ENCODE data around the gene CCL8. TPM values are rescaled to one million over a fixed set of nuclear protein-coding genes. Genes with fewer than 3 reads are reported as not detected.

CCL8 gene
- polyA plus RNA-seq, 1 of the 3 experiments (the other 2 are of a cell fraction) = not detected

DNA sequence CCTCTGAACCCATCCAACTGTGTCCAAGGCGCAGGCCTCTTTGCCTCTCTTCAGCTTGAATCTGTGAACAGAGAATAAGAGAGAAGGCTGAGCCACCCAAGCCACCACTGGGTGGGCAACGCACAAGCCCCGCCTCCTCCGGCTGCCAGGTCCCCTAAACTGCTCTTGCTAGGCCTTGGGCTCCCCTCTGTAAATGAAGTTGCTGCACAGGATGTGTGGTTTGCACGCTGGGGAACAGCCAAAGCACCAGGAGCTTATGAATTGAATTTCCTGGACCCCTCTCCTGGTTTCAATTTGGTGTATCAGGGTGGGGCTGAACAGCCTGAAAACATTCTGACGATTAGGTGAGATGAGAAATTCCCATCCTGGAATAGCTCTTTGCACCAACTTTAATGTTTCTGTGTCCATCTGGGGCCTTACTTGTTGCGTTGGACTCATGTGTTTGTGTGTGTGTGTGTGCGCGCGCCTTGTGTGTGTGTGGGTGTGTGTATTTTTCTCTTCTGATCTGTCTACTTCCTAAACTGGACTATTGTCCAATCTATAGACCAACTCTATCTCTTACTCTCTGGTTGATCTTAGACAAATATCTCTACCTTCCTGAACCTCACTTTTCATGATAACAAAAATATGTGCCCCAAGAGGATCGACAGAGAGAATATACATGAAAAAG is 41.5 kb downstream of the CCL8 start:
- ChIA-PET CTCF (interaction anchor here (0.5 to 6.3 kb wide), 104 partner anchors 8 to 1532 kb away, joined by 3 to 350 read pairs (median 6); partner anchors contain the start of genes CCL11, CCL7 and CCL8), POLR2A (interaction anchor here (0.7 kb wide), 1 partner anchor 59 kb away, joined by 3 read pairs; no protein-coding TSS in a partner anchor)
- no peak overlapping the region for H3K9ac ChIP-seq
- DNase-seq = no peak
- H3K36me3 ChIP-seq (replicated peaks in 1 of 2; ENCODE audit: control insufficient read depth in 1 of 2, insufficient read depth in 2 of 2, low read length in 1 of 2) = no peaks in the 10 kb centered on the region
- no peaks in the 10 kb centered on the region for H3K9me2 ChIP-seq
- no peaks in the 10 kb centered on the region for H3K9me3 ChIP-seq
- H3F3A ChIP-seq (replicated peaks; ENCODE audit: insufficient read depth) = no peaks in the 10 kb centered on the region
- no peak overlapping the region for H2AFZ ChIP-seq (ENCODE audit: low read depth)
- no peak overlapping the region for H3K4me2 ChIP-seq
- H3K27ac ChIP-seq (ENCODE audit: low read depth in 2 of 2, low read length in 1 of 2) = no peak overlapping the region
- H3K27me3 ChIP-seq (ENCODE audit: insufficient read depth) = no peaks in the 10 kb centered on the region; the same call in 1 of the 2 replicates
- no peaks in the 10 kb centered on the region for H3K79me2 ChIP-seq (ENCODE audit: insufficient read depth)
- H4K20me1 ChIP-seq (ENCODE audit: insufficient read depth) = no peaks in the 10 kb centered on the region
- TF ChIP-seq SMC3 (IDR thresholded peaks at IDR 0.05; ENCODE audit: low read depth, low read length) = no peak
- TF ChIP-seq RCOR1 (IDR thresholded peaks at IDR 0.05; ENCODE audit: low read length) = no peak
- TF ChIP-seq GATA2 (CRISPR knock-in tag; IDR thresholded peaks at IDR 0.05) = no peak
- no peak for TF ChIP-seq NRF1 (IDR thresholded peaks at IDR 0.05; ENCODE audit: low read depth, low read length)
- TF ChIP-seq CHD2 (IDR thresholded peaks at IDR 0.05; ENCODE audit: low read length, partially characterized antibody) = no peak
- TF ChIP-seq, protein P1, sequence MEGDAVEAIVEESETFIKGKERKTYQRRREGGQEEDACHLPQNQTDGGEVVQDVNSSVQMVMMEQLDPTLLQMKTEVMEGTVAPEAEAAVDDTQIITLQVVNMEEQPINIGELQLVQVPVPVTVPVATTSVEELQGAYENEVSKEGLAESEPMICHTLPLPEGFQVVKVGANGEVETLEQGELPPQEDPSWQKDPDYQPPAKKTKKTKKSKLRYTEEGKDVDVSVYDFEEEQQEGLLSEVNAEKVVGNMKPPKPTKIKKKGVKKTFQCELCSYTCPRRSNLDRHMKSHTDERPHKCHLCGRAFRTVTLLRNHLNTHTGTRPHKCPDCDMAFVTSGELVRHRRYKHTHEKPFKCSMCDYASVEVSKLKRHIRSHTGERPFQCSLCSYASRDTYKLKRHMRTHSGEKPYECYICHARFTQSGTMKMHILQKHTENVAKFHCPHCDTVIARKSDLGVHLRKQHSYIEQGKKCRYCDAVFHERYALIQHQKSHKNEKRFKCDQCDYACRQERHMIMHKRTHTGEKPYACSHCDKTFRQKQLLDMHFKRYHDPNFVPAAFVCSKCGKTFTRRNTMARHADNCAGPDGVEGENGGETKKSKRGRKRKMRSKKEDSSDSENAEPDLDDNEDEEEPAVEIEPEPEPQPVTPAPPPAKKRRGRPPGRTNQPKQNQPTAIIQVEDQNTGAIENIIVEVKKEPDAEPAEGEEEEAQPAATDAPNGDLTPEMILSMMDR (IDR thresholded peaks at IDR 0.05) = no peak
- TF ChIP-seq, protein P2, sequence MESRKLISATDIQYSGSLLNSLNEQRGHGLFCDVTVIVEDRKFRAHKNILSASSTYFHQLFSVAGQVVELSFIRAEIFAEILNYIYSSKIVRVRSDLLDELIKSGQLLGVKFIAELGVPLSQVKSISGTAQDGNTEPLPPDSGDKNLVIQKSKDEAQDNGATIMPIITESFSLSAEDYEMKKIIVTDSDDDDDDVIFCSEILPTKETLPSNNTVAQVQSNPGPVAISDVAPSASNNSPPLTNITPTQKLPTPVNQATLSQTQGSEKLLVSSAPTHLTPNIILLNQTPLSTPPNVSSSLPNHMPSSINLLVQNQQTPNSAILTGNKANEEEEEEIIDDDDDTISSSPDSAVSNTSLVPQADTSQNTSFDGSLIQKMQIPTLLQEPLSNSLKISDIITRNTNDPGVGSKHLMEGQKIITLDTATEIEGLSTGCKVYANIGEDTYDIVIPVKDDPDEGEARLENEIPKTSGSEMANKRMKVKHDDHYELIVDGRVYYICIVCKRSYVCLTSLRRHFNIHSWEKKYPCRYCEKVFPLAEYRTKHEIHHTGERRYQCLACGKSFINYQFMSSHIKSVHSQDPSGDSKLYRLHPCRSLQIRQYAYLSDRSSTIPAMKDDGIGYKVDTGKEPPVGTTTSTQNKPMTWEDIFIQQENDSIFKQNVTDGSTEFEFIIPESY (IDR thresholded peaks at IDR 0.05; ENCODE audit: borderline replicate concordance, low read depth) = no peak
- TF ChIP-seq EZH2phosphoT487 (IDR thresholded peaks at IDR 0.05; ENCODE audit: borderline replicate concordance, low read depth) = no peak
- TF ChIP-seq, protein P3, sequence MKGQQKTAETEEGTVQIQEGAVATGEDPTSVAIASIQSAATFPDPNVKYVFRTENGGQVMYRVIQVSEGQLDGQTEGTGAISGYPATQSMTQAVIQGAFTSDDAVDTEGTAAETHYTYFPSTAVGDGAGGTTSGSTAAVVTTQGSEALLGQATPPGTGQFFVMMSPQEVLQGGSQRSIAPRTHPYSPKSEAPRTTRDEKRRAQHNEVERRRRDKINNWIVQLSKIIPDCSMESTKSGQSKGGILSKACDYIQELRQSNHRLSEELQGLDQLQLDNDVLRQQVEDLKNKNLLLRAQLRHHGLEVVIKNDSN (IDR thresholded peaks at IDR 0.05; ENCODE audit: borderline replicate concordance, low read depth) = no peak
- TF ChIP-seq, protein P4, sequence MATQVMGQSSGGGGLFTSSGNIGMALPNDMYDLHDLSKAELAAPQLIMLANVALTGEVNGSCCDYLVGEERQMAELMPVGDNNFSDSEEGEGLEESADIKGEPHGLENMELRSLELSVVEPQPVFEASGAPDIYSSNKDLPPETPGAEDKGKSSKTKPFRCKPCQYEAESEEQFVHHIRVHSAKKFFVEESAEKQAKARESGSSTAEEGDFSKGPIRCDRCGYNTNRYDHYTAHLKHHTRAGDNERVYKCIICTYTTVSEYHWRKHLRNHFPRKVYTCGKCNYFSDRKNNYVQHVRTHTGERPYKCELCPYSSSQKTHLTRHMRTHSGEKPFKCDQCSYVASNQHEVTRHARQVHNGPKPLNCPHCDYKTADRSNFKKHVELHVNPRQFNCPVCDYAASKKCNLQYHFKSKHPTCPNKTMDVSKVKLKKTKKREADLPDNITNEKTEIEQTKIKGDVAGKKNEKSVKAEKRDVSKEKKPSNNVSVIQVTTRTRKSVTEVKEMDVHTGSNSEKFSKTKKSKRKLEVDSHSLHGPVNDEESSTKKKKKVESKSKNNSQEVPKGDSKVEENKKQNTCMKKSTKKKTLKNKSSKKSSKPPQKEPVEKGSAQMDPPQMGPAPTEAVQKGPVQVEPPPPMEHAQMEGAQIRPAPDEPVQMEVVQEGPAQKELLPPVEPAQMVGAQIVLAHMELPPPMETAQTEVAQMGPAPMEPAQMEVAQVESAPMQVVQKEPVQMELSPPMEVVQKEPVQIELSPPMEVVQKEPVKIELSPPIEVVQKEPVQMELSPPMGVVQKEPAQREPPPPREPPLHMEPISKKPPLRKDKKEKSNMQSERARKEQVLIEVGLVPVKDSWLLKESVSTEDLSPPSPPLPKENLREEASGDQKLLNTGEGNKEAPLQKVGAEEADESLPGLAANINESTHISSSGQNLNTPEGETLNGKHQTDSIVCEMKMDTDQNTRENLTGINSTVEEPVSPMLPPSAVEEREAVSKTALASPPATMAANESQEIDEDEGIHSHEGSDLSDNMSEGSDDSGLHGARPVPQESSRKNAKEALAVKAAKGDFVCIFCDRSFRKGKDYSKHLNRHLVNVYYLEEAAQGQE (IDR thresholded peaks at IDR 0.05; ENCODE audit: low read depth, low read length) = no peak
- no peak for TF ChIP-seq EP300 (IDR thresholded peaks at IDR 0.05; ENCODE audit: borderline replicate concordance in 1 of 2, low read depth in 1 of 2, low read length in 1 of 2)
- no peak for TF ChIP-seq MXI1 (IDR thresholded peaks at IDR 0.05; ENCODE audit: low read depth, low read length)
- no peak for TF ChIP-seq NFIC (IDR thresholded peaks at IDR 0.05; ENCODE audit: borderline replicate concordance)
- TF ChIP-seq TCF12 (IDR thresholded peaks at IDR 0.05) = no peak
- H3K4me1 ChIP-seq (ENCODE audit: control insufficient read depth in 1 of 2, insufficient read depth in 2 of 2, low read depth in 1 of 2, low read length in 1 of 2) = no peaks in the 10 kb centered on the region
- no peak overlapping the region for H3K4me3 ChIP-seq (ENCODE audit: low read depth in 2 of 2, low read length in 1 of 2)
- WGBS (ENCODE audit: low lambda C conversion rate) = 68% methylated on average over 10 of the region's 11 CpGs

All from SK-N-SH (cell line).